Left hindlimb (tissue), 1 donor: ENCODE data around the gene CACNA1C.

Source experiments
- DNase-seq: peaks from one replicate; pipeline ENCODE4 v3.0.0-alpha.2; 2018

Gene CACNA1C

GRCh38 chr12:2208837-2209635 lies 156.2 kb downstream of the CACNA1C start:
- no peak for DNase-seq

DNA sequence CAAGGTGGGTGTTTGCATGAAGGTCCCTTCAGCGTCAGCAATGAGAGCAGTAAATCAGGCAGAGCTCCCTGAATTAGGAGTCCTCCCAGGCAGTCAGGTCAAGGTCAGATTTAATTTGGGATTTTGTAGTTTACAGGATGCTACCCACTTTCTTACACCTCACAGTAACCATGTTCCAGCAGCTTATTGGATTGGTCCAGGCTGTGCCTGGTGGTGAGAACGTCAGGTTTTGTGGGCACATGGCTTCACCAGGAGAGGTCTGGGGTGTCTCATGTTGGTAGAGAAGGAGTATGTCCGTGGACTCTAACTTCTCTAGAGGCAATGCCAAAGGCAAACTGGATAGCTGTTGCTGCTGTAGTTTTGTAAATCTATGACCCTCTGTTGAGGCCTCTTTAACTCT lies 158.3 kb downstream of the CACNA1C start:
- DNase-seq, result no peak

GRCh38 chr12:2212537-2212936 lies 159.8 kb downstream of the CACNA1C start:
- DNase-seq, result no peak

DNA sequence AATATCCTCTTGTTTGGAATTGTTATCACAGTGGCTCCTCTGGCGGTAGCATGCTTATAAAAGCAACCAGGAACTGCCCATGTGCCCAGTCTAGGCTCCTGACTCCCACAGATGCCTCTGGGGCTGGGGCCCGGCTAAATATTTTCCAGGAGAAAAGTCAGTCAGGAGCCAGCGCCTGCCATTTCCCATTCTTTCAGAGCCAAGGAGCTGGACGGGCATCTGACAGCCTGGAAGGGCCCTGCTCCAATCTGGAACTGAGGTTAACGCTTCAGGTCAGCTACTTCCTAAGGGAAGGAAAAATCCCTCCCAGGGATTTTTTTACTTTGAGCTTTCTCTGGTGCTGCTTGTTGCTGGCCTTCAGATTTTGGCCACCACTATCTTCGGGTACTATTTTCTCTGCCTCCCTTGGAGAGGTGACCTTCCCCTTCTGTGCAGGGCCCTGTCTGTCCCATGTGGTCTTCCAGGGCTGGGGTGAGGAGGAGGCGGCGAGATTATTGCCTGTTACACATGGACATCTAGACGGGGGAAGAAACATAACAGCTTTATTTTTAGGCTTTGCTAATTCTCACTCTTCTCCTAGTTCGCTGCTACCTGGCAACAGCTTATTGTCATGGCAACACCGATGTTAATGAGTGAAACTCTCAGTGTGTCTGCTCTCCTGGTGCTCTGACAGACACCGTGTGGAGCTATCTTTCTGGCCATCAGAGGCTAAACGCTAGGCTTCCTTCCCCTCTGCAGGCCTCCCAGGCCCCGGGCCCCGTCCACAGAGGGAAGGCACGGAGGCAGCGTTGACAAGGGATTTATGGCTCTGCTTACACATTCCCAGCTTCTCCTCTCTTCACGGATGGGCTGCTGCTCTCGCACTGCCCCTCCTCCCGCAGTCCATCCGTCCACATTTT lies 160.4 kb downstream of the CACNA1C start:
- DNase-seq, result peak; percentile 52

DNA sequence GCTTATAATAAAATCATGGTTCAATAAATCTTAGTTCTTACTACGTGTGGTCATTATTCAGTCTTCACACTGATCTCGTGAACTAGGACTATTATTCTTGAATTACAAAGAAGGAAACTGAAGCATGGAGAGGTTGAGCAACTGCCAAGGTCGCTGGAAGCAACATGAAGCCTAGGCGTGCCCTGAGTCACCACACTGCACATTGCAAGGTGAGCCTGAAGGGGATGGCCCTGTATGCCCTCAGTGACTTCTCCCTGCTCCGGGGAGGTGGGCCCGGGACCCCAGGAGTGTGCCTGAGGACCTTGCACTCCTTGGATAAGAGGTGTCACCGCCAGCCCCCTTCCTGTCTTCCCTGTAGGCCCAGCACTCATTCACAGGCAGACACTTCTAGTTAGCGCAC lies 161.6 kb downstream of the CACNA1C start:
- no peak for DNase-seq

DNA sequence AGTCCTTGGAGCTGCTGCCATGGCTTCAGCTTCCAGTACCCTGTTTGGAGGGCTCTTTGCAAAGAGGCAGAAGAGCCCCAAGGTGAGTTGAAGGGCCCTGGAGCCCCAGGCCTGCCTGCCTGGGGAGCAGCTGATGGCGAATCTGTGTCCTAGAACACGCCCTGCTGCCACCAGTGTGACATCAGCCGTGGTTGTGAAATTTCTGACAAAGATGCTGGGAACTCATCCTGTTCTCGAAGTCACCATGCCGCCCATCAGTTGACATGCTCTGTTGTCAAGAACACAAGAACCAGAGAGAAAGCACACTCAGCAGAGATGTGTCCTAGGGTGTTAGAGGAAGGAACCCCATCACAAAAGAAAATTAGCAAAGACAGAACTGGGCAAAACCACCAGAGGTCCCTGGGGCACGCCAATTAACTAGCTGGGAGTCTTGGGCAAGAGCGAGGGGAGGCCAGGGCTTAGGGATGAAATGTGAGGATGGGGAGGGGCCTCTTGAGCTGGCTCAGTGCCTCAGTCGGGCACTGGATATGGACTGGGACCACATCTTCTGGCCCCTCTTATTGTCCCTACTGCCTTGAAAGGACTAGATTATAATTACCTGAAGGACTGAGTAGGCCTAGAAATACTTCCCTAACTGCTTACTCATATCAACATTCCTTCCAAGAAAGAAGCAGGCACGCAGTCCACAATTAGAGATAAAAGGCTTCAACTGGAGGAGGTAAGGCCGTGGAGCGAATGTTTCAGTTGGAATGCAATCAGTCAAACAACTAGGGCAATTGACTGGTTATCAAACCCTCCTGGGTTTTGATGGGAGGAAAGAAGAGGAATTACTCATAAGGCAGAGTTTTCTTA lies 163.1 kb downstream of the CACNA1C start:
- DNase-seq, result no peak

DNA sequence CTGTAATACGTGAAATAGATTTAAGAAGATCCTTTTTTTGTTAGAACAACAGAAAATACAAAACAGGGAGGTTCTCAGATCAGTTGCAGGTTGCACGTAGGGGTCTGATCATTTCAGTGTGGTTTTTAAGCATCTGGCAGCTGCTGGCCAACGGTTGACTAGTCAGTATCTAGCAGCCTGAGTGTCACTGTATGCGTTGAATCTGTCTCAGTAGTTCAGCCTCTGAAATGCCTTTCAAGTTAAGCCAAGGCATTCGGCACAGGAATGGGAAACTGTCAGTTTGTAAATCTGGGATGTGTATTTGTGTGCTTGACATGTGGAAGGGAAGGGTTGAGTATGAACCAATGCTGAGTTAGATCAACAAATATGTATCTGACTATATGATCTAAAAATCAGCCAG lies 165.9 kb downstream of the CACNA1C start:
- no peak for DNase-seq

DNA sequence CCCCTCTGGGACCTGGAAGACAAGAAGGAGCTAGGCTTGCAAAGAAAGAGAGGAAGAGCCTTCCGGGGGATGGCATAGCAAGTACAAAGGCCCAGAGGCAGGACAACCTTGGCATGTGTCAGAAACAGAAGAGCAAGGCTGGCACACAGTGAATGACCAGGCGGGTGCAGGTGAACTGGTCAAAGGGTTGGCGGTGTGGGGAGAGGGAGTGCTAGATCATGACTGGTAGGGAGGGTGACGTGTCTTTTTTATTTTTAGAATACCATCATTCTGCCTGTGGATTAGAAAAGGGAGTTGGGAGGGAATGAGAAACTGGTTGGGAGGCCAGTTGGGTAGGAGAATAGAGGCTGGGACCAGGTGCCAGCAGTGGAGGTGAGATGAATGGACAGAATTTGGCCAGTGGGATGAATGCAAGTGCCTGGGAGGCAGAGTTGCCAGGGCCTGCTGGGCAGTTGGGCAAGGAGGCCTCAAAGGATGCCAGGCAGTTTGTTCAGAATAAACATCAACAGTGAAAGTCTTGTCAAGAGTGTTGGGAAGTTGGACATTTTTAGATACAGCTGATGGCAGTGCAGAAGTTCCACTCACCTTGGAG lies 168.3 kb downstream of the CACNA1C start:
- no peak for DNase-seq

- no peak for DNase-seq
Measured at GRCh38 chr12:2222691-2223090, 169.9 kb downstream of the CACNA1C start.

DNA sequence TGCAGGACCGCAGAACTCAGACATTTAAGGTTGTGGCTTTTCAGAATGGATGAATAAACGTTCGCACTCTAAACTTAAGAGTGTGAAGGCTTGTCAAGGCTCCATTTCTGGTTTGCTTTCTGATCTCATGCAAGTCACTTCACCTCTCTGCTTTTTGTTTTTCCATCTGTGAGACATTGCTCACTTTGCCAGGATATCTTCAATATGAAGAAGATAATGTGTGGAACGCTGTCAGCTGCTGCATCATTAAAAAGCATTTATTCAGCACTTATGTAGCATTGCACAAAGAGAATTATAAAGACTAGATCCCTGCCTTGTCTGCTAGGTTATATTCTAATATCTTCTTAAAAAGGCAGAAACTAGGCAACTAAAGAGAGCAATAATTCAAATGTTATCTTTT lies 172.2 kb downstream of the CACNA1C start:
- no peak for DNase-seq

GRCh38 chr12:2225696-2226095 lies 172.9 kb downstream of the CACNA1C start:
- DNase-seq, result no peak

DNA sequence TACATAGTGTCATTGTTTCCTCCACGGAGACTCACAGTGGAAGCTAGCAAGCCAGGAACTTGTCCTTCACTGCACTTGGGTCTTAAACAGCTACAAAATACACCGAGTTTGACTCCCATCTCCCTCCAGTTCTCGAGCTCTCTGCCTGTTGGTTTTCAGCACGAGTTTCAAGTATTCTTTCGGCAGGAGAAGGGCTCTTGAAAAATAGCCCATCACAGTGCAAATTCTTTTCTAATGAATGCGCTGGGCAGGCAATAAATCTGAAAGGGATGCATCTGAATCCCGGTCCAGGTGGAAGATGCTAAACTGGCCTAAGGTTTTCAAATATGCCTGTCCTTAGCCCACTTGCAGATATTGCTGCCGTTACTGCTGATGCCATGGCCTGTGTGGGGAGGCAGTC lies 173.9 kb downstream of the CACNA1C start:
- DNase-seq, result no peak

- no peak for DNase-seq
Measured at GRCh38 chr12:2227360-2227759, 174.6 kb downstream of the CACNA1C start.

DNA sequence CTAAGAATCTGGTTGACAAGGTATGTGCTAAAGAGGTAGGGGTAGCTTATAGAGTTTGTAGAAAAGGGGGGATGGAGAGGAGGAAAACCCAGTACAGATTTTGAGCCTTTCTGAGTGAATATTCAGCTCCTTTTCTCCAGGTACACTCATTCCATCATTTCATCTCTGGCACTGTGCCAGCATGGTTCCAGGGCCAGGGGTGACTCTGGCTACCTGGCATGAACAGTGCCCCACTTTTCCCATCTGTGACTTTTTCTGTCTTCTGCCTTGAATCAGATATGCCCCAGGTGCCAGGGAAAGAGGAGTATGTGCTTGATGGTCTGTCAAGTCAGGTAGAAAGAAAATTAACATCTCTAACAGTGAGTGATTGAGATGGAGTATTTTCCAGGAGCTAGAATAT lies 175.7 kb downstream of the CACNA1C start:
- DNase-seq, result no peak

- no peak for DNase-seq
Measured at GRCh38 chr12:2229661-2230539, 177.1 kb downstream of the CACNA1C start.

DNA sequence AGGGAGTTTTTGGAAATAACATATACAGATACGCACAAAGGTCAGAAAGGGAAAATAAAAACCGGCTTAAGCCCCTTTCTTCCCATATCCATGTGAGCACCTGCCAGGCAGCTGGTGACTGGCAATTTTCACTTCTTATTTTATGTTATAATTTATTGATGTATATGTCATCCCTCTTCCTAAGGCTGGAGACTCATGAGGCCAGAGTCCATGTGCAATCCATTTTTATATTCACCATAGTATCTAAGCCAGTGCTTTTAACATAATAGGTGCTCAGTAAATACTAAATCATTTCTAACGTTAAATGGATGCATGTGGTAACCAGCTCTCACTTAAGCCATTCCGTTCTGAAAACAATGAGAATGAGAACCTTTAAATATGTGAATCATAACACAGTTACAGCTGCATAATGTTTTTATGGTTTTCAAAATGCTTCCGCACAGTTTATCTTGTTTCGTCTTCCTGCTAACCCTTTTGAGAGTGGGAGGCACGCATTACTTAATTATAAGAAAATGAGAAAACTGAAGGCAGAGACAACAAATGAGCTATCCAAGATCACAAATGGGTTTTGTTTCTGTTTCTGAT lies 178.3 kb downstream of the CACNA1C start:
- DNase-seq, result no peak

GRCh38 chr12:2231956-2232355 lies 179.2 kb downstream of the CACNA1C start:
- DNase-seq, result no peak

DNA sequence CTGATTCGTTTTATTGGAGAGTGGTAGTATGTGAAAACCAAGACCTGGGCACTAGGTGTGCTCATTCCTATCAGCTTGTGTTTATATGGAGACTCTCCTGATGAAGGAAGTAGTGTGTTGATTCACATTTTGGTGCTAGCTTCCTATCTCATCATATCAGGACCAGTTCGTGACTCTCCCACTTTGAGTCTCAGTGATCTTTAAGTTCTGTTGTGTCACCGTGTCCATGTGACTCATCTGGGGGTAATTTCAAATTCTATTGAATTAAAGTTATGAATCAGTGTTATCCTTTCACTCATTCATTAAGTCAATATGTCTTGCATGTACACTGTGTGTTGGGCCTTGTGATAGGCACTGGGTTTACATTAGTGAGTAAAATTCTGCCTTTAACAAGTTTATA lies 180.2 kb downstream of the CACNA1C start:
- no peak for DNase-seq

DNA sequence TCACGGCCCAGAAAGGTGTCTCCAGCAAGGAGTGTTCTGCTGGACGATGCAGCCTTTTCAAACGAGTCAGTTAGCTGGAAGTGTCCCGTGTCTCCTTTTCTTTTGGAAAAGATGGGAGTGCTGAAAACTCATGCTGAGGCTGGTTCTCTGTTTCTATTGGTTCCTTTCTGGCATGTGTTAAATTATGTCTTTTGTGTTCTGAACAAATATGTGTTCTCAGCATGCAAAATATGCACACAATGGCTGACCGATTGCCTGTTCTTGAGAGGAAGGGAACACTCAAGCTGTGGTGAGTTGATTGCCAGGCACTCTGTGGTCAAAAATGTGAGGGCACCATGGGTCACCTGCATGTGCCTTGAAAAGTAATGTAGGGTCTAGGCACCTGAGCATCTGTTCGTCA lies 181.3 kb downstream of the CACNA1C start:
- DNase-seq, result no peak

- DNase-seq, result no peak
Measured at GRCh38 chr12:2234646-2235350, 182.0 kb downstream of the CACNA1C start.
